Fibroblast of pulmonary artery (primary cell): ENCODE data around the gene IQGAP2.

Experiments
- DNase-seq: peaks from one replicate; pipeline ENCODE4 v3.0.0-alpha.2; 2010; ENCODE audit warnings: low read depth
- H3K4me3 ChIP-seq: replicated peaks from 2 replicates; pipeline ENCODE4 v1.5.1; 2011; ENCODE audit warnings: low read depth, mild to moderate bottlenecking, control low read depth, low read length, moderate library complexity
- CTCF ChIP-seq: IDR thresholded peaks from 2 replicates; pipeline ENCODE4 v1.5.1; 2011; ENCODE audit warnings: mild to moderate bottlenecking, control low read depth, low read length, inconsistent platforms; ENCODE audit errors: missing control alignments

IQGAP2 gene

DNA sequence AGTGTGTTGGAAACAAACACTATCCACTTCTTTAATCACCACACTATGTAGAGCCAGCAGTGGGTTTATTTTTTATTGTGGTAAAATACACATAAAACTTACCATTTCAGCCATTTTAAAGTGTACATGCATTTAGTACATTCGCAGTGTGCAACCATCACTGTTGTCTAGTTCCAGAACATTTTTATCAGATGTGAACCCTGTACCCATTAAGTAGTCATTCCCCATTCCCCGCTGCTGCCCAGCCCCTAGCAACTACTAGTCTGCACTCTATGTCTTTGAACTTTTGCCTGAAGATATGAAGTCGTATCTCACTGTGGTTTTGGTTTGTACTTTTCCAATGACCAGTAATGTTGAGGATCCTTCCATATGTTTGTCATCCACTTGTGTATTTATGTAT, 282.6 kb downstream of the IQGAP2 start:
- H3K4me3 ChIP-seq = no peak overlapping the region
- no peak for TF ChIP-seq CTCF
- no peak for DNase-seq

GRCh38 chr5:76688212-76688611, 285.1 kb downstream of the IQGAP2 start:
- DNase-seq = no peak
- no peak overlapping the region for H3K4me3 ChIP-seq
- no peak for TF ChIP-seq CTCF

DNA sequence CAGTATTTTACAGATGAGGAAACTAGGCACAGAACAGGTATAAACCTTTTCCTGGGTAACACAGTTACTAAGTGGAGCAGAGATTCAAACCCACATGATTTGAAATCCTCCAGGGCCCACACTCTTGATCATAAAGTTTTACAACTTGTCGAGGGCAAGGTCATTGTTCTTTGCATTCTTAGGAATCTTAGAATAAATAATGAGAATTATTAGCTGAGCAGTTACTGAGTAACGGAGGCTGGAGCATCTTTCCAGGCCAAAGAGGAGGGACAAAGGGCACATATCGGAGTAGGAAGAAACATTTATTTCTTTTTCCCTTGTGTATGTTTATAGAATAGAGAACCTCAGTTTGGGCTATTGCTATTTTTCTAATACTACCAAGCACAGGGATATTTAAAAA, 285.8 kb downstream of the IQGAP2 start:
- no peak overlapping the region for H3K4me3 ChIP-seq
- TF ChIP-seq CTCF = no peak
- peak; percentile 21 for DNase-seq

GRCh38 chr5:76689321-76690036, 286.4 kb downstream of the IQGAP2 start:
- DNase-seq = peak; percentile 88
- no peak overlapping the region for H3K4me3 ChIP-seq
- TF ChIP-seq CTCF = no peak

DNA sequence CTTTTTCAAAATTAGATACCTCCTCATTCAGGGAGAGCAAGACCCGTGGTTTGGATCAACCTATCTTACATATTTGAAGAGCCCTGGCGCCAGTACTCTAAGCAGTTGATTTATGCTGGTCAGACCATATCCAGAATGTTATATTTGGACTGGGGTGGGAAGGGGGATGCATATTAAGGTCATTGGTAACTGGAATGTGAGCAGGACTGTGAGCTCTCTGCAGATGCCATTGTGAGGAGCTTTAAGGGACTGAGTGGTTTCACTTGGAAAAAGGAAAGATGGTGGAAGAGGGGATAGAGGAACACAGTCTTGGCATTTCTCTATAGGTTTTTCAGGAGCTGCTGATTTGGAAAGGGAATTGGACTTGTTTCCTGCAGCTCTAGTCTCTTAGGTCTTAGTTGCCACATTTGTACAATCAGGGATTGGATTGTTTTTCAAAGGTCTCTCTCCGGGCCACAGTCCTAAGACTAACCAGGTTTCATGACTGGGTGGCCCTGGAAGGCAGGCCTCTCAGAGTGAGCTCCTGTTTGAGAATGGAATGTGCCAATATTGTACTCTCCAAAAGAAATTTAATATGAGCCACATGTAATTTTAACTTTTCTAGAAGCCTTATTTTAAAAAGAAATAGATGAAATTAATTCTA, 287.1 kb downstream of the IQGAP2 start:
- H3K4me3 ChIP-seq = no peak overlapping the region
- TF ChIP-seq CTCF = no peak

DNA sequence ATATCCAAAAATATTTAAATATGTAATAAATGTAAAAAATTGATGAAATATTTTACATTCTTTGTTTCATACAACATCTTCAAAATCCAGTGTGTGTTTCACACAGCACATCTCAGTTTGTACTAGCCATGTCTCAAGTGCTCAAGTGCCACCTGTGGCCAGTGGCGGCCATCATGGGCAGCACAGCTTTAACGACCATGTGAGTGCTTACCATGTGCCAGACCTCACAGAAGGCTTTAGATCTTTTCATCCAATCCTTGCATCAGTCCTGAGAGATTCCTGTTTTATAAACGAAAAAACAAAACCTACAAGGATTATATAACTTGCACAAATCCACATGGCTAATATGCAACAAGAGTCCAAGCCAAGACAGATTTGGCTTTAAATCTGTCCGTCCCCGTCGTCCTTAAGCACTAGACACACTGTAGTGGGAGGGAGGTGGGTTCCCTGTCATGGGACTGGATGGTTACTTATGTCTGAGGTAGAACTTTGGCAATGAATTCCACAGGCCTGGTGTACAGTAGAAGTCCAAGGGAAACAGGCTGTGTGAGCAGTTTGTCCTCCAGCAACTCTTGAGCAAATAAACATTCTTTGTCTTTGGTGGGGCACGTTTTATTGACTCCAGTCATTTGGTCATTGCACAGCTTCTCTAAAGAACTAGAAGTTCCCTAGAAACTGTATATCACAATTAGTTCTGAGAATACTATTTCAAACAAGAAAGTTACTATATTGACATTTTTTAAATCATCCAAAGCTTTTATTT, 287.8 kb downstream of the IQGAP2 start:
- no peak overlapping the region for H3K4me3 ChIP-seq
- TF ChIP-seq CTCF = no peak
- DNase-seq = peak; percentile 45

More for the DNA sequence above, 287.1 kb downstream of the IQGAP2 start:
- DNase-seq = no peak
